ENCODE results near the gene RASD2. TPM values are rescaled to one million over a fixed set of nuclear protein-coding genes. Genes with fewer than 3 reads are reported as not detected.

Gene RASD2
- total and polyA plus RNA-seq, 10 donors = 0.04 to 0.44 (median 0.17) TPM; not detected in 3

- 82 to 94% (median 84%) methylated on average over 9 of the region's 9 CpGs for WGBS, 5 donors
- Histone ChIP-seq H3K27ac (no peak overlapping the region), H3K9me3 (no peaks in the 10 kb centered on the region), H3K27me3 (replicated peaks in 1 of 7) (peaks cover 0 to 77% (median 0%) of the 10 kb centered on the region in 7 donors), H3K4me3 (no peak overlapping the region), H3K4me1 (peaks cover 0 to 7% (median 0%) of the 10 kb centered on the region in 6 donors), H3K36me3 (no peaks in the 10 kb centered on the region)
- intact Hi-C loops (cut with DNase I; ENCODE audit: low total_unique reads) = no loop called here
- DNase-seq = no peak
- TF ChIP-seq POLR2AphosphoS5 (IDR thresholded peaks at IDR 0.05) (no peak), POLR2A (IDR thresholded peaks at IDR 0.05) (no peak), CTCF (IDR thresholded peaks at IDR 0.05 in 8 of 11, conservative IDR thresholded peaks at IDR 0.05 in 3 of 11) (no peak)
Measured at GRCh38 chr22:35519306-35520000, 21.2 kb upstream of the RASD2 start.

- intact Hi-C loops (cut with DNase I; ENCODE audit: low total_unique reads) = no loop called here
- Histone ChIP-seq H3K4me1 (peaks cover 0 to 7% (median 0%) of the 10 kb centered on the region in 6 donors), H3K9me3 (no peaks in the 10 kb centered on the region), H3K4me3 (no peak overlapping the region), H3K27me3 (replicated peaks in 1 of 7) (peaks cover 0 to 72% (median 0%) of the 10 kb centered on the region in 7 donors), H3K36me3 (no peaks in the 10 kb centered on the region), H3K27ac (no peak overlapping the region)
- TF ChIP-seq POLR2AphosphoS5 (IDR thresholded peaks at IDR 0.05) (no peak), POLR2A (IDR thresholded peaks at IDR 0.05) (no peak), CTCF (IDR thresholded peaks at IDR 0.05 in 8 of 11, conservative IDR thresholded peaks at IDR 0.05 in 3 of 11) (no peak)
- no peak for DNase-seq
- WGBS, 5 donors = 33 to 43% (median 40%) methylated on average over 16 of the region's 16 CpGs
Measured at GRCh38 chr22:35521358-35522224, 19.0 kb upstream of the RASD2 start.

- peaks cover 0 to 63% (median 0%) of the 10 kb centered on the region in 7 donors for H3K27me3 ChIP-seq (replicated peaks in 1 of 7)
- H3K27ac ChIP-seq = no peak overlapping the region
- no peaks in the 10 kb centered on the region for H3K36me3 ChIP-seq
- DNase-seq = no peak
- no peak for TF ChIP-seq CTCF (IDR thresholded peaks at IDR 0.05 in 8 of 11, conservative IDR thresholded peaks at IDR 0.05 in 3 of 11)
- TF ChIP-seq POLR2A (IDR thresholded peaks at IDR 0.05) = no peak
- no peak for TF ChIP-seq POLR2AphosphoS5 (IDR thresholded peaks at IDR 0.05)
- H3K4me3 ChIP-seq = no peak overlapping the region
- WGBS, 5 donors = 67 to 76% (median 74%) methylated on average over 12 of the region's 12 CpGs
- intact Hi-C loops (cut with DNase I; ENCODE audit: low total_unique reads) = no loop called here
- no peaks in the 10 kb centered on the region for H3K9me3 ChIP-seq
- peaks cover 0 to 7% (median 0%) of the 10 kb centered on the region in 6 donors for H3K4me1 ChIP-seq
Measured at GRCh38 chr22:35522225-35523149, 18.1 kb upstream of the RASD2 start.
